GM23338 (cell line): ENCODE data around the gene DUSP10. TPM values are rescaled to one million over a fixed set of nuclear protein-coding genes. Genes with fewer than 3 reads are reported as not detected.

Source experiments
- CTCF ChIP-seq, 2 experiments: fragments of 200-600 bp in 1 of 2; sonication (generic) in 1 of 2; conservative IDR thresholded peaks; 2 replicates each; pipeline versions ENCODE4 v1.5.1 to v1.6.1; 2016 to 2017; ENCODE audit warnings: antibody characterized with exemption in 2 of 2, low read depth in 2 of 2, mild to moderate bottlenecking in 2 of 2, moderate library complexity in 1 of 2
- EZH2 ChIP-seq: fragments of 200-600 bp; sonication (generic); IDR thresholded peaks from one replicate; pipeline ENCODE4 v1.8.0; 2017; ENCODE audit warnings: antibody characterized with exemption, mild to moderate bottlenecking, low read depth; ENCODE audit not compliant: unreplicated experiment
- NANOG ChIP-seq: IDR thresholded peaks from 2 replicates; pipeline ENCODE4 v1.6.1; 2016; ENCODE audit warnings: antibody characterized with exemption, borderline replicate concordance
- POLR2AphosphoS5 ChIP-seq: IDR thresholded peaks from 2 replicates; pipeline ENCODE4 v1.6.1; 2016; ENCODE audit warnings: antibody characterized with exemption, low read depth
- REST ChIP-seq: IDR thresholded peaks from one replicate; pipeline ENCODE4 v1.6.1; 2018; ENCODE audit warnings: antibody characterized with exemption; ENCODE audit not compliant: unreplicated experiment
- STAT1 ChIP-seq: IDR thresholded peaks from one replicate; pipeline ENCODE4 v1.6.1; 2016; ENCODE audit warnings: antibody characterized with exemption; ENCODE audit not compliant: unreplicated experiment
- ZNF114 ChIP-seq: fragments of 250-450 bp; sonication (Bioruptor Pico); IDR thresholded peaks from 2 replicates; pipeline ENCODE4 v1.5.0; 2020; ENCODE audit warnings: mild to moderate bottlenecking, moderate library complexity
- ZNF331 ChIP-seq: fragments of 250-450 bp; sonication (Bioruptor Pico); IDR thresholded peaks from 2 replicates; pipeline ENCODE4 v1.5.0; 2020; ENCODE audit warnings: low read depth, mild to moderate bottlenecking, moderate library complexity
- polyA plus RNA-seq: library from polyadenylated mRNA; unstranded; fragments of >200 nt; fragmentation: Nextera tagmentation; extraction: Ambion mirVana; gene quantifications from 2 replicates; pipeline ENCODE4 v1.2.1, GENCODE V29; 2016
- total RNA-seq: library from RNA; depleted of rRNA; stranded (reverse); fragments of >200 nt; shearing (Covaris generic); gene quantifications from 2 replicates; pipeline ENCODE4 v1.2.3, GENCODE V29; 2014
- TF ChIP-seq, protein P1 (sequence below): fragments of 250-450 bp; sonication (Bioruptor Pico); IDR thresholded peaks from 2 replicates; pipeline ENCODE4 v1.5.0; 2020; ENCODE audit warnings: mild to moderate bottlenecking, moderate library complexity

The DUSP10 gene
- total and polyA plus RNA-seq, 2 experiments from 2014 or later = 1.5 to 1.6 TPM

DNA sequence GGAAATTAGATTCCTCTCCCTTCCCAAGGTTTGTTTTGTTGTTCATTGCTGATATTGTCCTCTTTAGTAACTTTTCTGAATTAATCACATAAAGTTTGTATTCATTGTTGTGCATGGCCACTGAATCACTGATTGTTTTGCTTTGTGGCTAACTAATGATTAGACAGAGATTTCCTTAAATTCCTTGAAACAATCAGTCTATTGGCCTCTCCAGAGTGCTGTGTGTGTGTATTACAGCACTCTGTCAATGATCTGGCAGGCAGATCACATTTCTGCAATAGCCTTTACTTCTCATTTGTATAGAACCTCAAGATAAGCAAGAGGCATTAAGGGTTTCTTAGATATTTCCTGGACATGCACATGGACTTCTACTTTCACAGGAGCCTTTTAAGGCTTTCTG, 78.6 kb downstream of the DUSP10 start (continued):
- TF ChIP-seq, protein P1, sequence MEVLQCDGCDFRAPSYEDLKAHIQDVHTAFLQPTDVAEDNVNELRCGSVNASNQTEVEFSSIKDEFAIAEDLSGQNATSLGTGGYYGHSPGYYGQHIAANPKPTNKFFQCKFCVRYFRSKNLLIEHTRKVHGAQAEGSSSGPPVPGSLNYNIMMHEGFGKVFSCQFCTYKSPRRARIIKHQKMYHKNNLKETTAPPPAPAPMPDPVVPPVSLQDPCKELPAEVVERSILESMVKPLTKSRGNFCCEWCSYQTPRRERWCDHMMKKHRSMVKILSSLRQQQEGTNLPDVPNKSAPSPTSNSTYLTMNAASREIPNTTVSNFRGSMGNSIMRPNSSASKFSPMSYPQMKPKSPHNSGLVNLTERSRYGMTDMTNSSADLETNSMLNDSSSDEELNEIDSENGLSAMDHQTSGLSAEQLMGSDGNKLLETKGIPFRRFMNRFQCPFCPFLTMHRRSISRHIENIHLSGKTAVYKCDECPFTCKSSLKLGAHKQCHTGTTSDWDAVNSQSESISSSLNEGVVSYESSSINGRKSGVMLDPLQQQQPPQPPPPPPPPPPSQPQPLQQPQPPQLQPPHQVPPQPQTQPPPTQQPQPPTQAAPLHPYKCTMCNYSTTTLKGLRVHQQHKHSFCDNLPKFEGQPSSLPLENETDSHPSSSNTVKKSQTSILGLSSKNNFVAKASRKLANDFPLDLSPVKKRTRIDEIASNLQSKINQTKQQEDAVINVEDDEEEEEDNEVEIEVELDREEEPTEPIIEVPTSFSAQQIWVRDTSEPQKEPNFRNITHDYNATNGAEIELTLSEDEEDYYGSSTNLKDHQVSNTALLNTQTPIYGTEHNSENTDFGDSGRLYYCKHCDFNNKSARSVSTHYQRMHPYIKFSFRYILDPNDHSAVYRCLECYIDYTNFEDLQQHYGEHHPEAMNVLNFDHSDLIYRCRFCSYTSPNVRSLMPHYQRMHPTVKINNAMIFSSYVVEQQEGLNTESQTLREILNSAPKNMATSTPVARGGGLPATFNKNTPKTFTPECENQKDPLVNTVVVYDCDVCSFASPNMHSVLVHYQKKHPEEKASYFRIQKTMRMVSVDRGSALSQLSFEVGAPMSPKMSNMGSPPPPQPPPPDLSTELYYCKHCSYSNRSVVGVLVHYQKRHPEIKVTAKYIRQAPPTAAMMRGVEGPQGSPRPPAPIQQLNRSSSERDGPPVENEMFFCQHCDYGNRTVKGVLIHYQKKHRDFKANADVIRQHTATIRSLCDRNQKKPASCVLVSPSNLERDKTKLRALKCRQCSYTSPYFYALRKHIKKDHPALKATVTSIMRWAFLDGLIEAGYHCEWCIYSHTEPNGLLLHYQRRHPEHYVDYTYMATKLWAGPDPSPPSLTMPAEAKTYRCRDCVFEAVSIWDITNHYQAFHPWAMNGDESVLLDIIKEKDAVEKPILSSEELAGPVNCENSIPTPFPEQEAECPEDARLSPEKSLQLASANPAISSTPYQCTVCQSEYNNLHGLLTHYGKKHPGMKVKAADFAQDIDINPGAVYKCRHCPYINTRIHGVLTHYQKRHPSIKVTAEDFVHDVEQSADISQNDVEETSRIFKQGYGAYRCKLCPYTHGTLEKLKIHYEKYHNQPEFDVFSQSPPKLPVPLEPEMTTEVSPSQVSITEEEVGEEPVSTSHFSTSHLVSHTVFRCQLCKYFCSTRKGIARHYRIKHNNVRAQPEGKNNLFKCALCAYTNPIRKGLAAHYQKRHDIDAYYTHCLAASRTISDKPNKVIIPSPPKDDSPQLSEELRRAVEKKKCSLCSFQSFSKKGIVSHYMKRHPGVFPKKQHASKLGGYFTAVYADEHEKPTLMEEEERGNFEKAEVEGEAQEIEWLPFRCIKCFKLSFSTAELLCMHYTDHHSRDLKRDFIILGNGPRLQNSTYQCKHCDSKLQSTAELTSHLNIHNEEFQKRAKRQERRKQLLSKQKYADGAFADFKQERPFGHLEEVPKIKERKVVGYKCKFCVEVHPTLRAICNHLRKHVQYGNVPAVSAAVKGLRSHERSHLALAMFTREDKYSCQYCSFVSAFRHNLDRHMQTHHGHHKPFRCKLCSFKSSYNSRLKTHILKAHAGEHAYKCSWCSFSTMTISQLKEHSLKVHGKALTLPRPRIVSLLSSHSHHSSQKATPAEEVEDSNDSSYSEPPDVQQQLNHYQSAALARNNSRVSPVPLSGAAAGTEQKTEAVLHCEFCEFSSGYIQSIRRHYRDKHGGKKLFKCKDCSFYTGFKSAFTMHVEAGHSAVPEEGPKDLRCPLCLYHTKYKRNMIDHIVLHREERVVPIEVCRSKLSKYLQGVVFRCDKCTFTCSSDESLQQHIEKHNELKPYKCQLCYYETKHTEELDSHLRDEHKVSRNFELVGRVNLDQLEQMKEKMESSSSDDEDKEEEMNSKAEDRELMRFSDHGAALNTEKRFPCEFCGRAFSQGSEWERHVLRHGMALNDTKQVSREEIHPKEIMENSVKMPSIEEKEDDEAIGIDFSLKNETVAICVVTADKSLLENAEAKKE (CRISPR knock-in tag) = no peak
- TF ChIP-seq REST (no peak), ZNF114 (CRISPR knock-in tag) (no peak), CTCF (conservative IDR thresholded peaks at IDR 0.05; ENCODE audit: low read depth in 2 of 2) (no peak), ZNF331 (CRISPR knock-in tag) (no peak), POLR2AphosphoS5 (no peak), NANOG (no peak), STAT1 (no peak), EZH2 (no peak)
